PC-3 (cell line): ENCODE results near the gene GADD45G. TPM values are rescaled to one million over a fixed set of nuclear protein-coding genes. Genes with fewer than 3 reads are reported as not detected.

Experiments used
- ATAC-seq: fragments of 200-7000 bp; cut with Tn5 transposase; 2 replicates; pipeline ENCODE4 v1.9.1; 2020; ENCODE audit warnings: mild to moderate bottlenecking, moderate library complexity
- BruUV-seq: library from RNA; stranded (reverse); fragments of 400-500 nt; replicated peaks from 2 replicates; lab custom pipeline; 2021; lab: Mats Ljungman, UMichigan
- CTCF ChIA-PET: fragments of 300-600 bp; sonication (Branson Sonifier 250); formaldehyde crosslinking; loops from one replicate; lab custom pipeline; 2022; ENCODE audit warnings: antibody characterized with exemption; lab: Charles Lee
- POLR2A ChIA-PET: fragments of 300-600 bp; sonication (Branson Sonifier 250); formaldehyde crosslinking; loops from one replicate; lab custom pipeline; 2022; ENCODE audit warnings: antibody characterized with exemption; ENCODE audit not compliant: unreplicated experiment; lab: Charles Lee
- DNase-seq: peaks from one replicate; pipeline ENCODE4 v3.0.0-alpha.2; 2015
- H2AFZ ChIP-seq: fragments of 300-600 bp; sonication (generic); 2 replicates; pipeline ENCODE4 v1.6.0; 2016; ENCODE audit warnings: antibody characterized with exemption, low read length
- H3F3A ChIP-seq: fragments of 300-600 bp; sonication (generic); one replicate; pipeline ENCODE4 v1.6.0; 2017; ENCODE audit warnings: antibody characterized with exemption, low read length, control low read depth, mild to moderate bottlenecking; ENCODE audit not compliant: unreplicated experiment
- H3K27ac ChIP-seq: fragments of 300-600 bp; sonication (generic); 2 replicates; pipeline ENCODE4 v1.5.1; 2016; ENCODE audit warnings: mild to moderate bottlenecking, low read length
- H3K27me3 ChIP-seq: fragments of 300-600 bp; sonication (generic); 2 replicates; pipeline ENCODE4 v1.6.1; 2016; ENCODE audit warnings: low read length, mixed read lengths
- H3K36me3 ChIP-seq: fragments of 300-600 bp; sonication (generic); 2 replicates; pipeline ENCODE4 v1.6.1; 2016; ENCODE audit warnings: low read depth, mixed run types, low read length, mixed read lengths
- H3K4me1 ChIP-seq: fragments of 300-600 bp; sonication (generic); 2 replicates; pipeline ENCODE4 v1.5.1; 2016; ENCODE audit warnings: low read length; ENCODE audit not compliant: insufficient read depth
- H3K4me2 ChIP-seq: fragments of 300-600 bp; sonication (generic); 2 replicates; pipeline ENCODE4 v1.6.0; 2016; ENCODE audit warnings: low read length
- H3K4me3 ChIP-seq: fragments of 300-600 bp; sonication (generic); 2 replicates; pipeline ENCODE4 v1.5.1; 2016; ENCODE audit warnings: mild to moderate bottlenecking, low read length, mixed read lengths
- H3K79me2 ChIP-seq: fragments of 300-600 bp; sonication (generic); 2 replicates; pipeline ENCODE4 v1.6.1; 2017; ENCODE audit warnings: low read length, mixed read lengths
- H3K9ac ChIP-seq: fragments of 300-600 bp; sonication (generic); 2 replicates; pipeline ENCODE4 v1.6.0; 2016; ENCODE audit warnings: mild to moderate bottlenecking, low read length
- H3K9me2 ChIP-seq: fragments of 300-600 bp; sonication (generic); replicated peaks from 2 replicates; pipeline ENCODE4 v1.6.1; 2016; ENCODE audit warnings: mixed run types, low read length, mixed read lengths
- H3K9me3 ChIP-seq: fragments of 300-600 bp; sonication (generic); 2 replicates; pipeline ENCODE4 v1.6.1; 2016; ENCODE audit warnings: low read length, mixed read lengths
- H4K20me1 ChIP-seq: fragments of 300-600 bp; sonication (generic); 2 replicates; pipeline ENCODE4 v1.6.1; 2016; ENCODE audit warnings: low read length, mixed read lengths
- EZH2 ChIP-seq: fragments of 300-600 bp; sonication (generic); IDR thresholded peaks from one replicate; pipeline ENCODE4 v1.6.1; 2017; ENCODE audit warnings: antibody characterized with exemption, mild to moderate bottlenecking, low read length; ENCODE audit not compliant: unreplicated experiment
- EZH2phosphoT487 ChIP-seq: fragments of 300-600 bp; sonication (generic); IDR thresholded peaks from 2 replicates; pipeline ENCODE4 v1.6.1; 2018; ENCODE audit warnings: mild to moderate bottlenecking, antibody characterized with exemption, low read length, borderline replicate concordance
- intact Hi-C: fragments of 100-400 bp; cut with micrococcal nuclease; formaldehyde crosslinking; loops from 2 replicates; pipeline ENCODE4 v1.9.0; 2023
- total RNA-seq: library from RNA; depleted of rRNA; stranded (reverse); fragments of >200 nt; gene quantifications from 2 replicates; pipeline ENCODE4 v1.2.3, GENCODE V29; 2014; rRNA removed
- TF ChIP-seq, protein P1 (sequence below): fragments of 300-600 bp; sonication (generic); conservative IDR thresholded peaks from 2 replicates; pipeline ENCODE4 v1.5.1; 2017; ENCODE audit warnings: antibody characterized with exemption, low read depth, mild to moderate bottlenecking, low read length

The GADD45G gene
- total RNA-seq, 1 experiment from 2014 or later, result 2.1 TPM

DNA sequence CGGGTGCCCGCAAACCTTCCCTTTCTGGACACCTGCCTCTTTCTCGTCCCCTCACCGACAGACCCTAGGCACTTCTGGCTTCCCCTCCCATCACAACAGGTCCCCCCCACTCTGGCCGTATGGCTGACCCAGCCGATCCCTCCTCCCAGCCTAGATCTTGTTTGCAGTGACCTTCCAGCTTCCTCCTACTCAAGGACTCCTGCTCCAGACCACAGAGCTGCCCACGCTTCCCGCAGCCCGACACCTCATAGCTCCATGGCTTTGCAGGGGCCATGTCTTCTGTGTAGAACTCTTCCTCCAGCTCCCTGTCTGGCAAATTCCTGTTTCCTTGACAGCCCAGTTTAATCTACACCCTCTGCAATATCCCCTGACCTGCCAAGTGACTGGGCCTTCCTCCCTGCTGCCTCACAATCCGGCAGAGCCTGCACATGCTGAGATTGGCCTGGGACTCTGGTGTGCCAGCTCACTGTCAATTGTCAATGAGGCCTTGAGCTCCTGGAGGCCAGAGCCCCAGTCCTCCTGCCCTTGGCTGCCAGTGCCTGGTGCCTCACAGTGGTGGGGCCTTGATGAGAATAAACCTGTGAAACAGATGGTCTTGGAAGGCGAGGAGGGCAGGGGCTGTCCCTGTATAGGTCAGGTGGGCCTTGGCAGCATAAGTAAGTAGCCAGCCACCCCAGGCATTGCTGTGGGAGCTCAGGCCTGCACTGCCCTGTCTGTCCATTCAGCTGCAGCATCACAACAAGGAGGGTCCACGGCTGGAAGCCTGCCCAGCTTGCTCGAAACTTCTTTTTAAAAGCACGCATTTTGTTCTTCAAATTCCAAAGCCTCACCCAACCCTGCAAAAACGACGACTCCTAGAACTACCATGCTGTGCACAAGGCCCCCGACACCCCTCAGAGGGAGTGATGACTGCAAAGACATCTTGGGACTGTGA is 50.5 kb downstream of the GADD45G start:
- no peaks in the 10 kb centered on the region for H3F3A ChIP-seq
- CTCF ChIA-PET, result no interaction called here
- no peaks in the 10 kb centered on the region for H4K20me1 ChIP-seq
- no peak overlapping the region for H3K27ac ChIP-seq
- H3K9ac ChIP-seq, result no peak overlapping the region
- DNase-seq, result no peak
- H3K79me2 ChIP-seq, result no peaks in the 10 kb centered on the region
- TF ChIP-seq EZH2 (no peak), EZH2phosphoT487 (no peak)
- TF ChIP-seq, protein P1, sequence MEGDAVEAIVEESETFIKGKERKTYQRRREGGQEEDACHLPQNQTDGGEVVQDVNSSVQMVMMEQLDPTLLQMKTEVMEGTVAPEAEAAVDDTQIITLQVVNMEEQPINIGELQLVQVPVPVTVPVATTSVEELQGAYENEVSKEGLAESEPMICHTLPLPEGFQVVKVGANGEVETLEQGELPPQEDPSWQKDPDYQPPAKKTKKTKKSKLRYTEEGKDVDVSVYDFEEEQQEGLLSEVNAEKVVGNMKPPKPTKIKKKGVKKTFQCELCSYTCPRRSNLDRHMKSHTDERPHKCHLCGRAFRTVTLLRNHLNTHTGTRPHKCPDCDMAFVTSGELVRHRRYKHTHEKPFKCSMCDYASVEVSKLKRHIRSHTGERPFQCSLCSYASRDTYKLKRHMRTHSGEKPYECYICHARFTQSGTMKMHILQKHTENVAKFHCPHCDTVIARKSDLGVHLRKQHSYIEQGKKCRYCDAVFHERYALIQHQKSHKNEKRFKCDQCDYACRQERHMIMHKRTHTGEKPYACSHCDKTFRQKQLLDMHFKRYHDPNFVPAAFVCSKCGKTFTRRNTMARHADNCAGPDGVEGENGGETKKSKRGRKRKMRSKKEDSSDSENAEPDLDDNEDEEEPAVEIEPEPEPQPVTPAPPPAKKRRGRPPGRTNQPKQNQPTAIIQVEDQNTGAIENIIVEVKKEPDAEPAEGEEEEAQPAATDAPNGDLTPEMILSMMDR, result no peak
- no peaks in the 10 kb centered on the region for H3K9me2 ChIP-seq
- H3K4me3 ChIP-seq, result no peak overlapping the region
- H3K36me3 ChIP-seq, result no peaks in the 10 kb centered on the region
- H3K27me3 ChIP-seq, result peaks cover 50% of the 10 kb centered on the region; the same call in 1 of the 2 replicates
- no TSS peak for BruUV-seq
- no peak overlapping the region for H3K4me2 ChIP-seq
- no peak for ATAC-seq
- no peak overlapping the region for H2AFZ ChIP-seq
- no peaks in the 10 kb centered on the region for H3K4me1 ChIP-seq
- intact Hi-C loops, result no loop called here
- H3K9me3 ChIP-seq, result no peaks in the 10 kb centered on the region
- POLR2A ChIA-PET, result no interaction called here

Other genes with a start within 250 kb of the GADD45G start
- gene SEMA4D, start 106.9 kb upstream of the GADD45G start, total RNA-seq, result 5.0 and 8.0 TPM in 2 replicates